22Rv1 (cell line): ENCODE measurements around the gene PTPRM.

ENCODE experiments used
- ZFX ChIP-seq: fragments of 450-650 bp; IDR thresholded peaks from 2 replicates; pipeline ENCODE4 v1.6.1; 2017; ENCODE audit warnings: antibody characterized with exemption, borderline replicate concordance
- TF ChIP-seq, protein P1 (sequence below): fragments of 450-650 bp; IDR thresholded peaks from 2 replicates; pipeline ENCODE4 v1.5.1; 2017; ENCODE audit warnings: mild to moderate bottlenecking

GRCh38 chr18:8011906-8012305 is 444.8 kb downstream of the PTPRM start:
- TF ChIP-seq, protein P1, sequence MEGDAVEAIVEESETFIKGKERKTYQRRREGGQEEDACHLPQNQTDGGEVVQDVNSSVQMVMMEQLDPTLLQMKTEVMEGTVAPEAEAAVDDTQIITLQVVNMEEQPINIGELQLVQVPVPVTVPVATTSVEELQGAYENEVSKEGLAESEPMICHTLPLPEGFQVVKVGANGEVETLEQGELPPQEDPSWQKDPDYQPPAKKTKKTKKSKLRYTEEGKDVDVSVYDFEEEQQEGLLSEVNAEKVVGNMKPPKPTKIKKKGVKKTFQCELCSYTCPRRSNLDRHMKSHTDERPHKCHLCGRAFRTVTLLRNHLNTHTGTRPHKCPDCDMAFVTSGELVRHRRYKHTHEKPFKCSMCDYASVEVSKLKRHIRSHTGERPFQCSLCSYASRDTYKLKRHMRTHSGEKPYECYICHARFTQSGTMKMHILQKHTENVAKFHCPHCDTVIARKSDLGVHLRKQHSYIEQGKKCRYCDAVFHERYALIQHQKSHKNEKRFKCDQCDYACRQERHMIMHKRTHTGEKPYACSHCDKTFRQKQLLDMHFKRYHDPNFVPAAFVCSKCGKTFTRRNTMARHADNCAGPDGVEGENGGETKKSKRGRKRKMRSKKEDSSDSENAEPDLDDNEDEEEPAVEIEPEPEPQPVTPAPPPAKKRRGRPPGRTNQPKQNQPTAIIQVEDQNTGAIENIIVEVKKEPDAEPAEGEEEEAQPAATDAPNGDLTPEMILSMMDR = no peak
- no peak for TF ChIP-seq ZFX
